Measurements from ENCODE around the gene KBTBD13.
"Not testable (repeated sequence)": the region's sequence is repeated elsewhere in the genome, so short reads cannot be mapped to it uniquely, and the experiment has no call there.

The KBTBD13 gene

DNA sequence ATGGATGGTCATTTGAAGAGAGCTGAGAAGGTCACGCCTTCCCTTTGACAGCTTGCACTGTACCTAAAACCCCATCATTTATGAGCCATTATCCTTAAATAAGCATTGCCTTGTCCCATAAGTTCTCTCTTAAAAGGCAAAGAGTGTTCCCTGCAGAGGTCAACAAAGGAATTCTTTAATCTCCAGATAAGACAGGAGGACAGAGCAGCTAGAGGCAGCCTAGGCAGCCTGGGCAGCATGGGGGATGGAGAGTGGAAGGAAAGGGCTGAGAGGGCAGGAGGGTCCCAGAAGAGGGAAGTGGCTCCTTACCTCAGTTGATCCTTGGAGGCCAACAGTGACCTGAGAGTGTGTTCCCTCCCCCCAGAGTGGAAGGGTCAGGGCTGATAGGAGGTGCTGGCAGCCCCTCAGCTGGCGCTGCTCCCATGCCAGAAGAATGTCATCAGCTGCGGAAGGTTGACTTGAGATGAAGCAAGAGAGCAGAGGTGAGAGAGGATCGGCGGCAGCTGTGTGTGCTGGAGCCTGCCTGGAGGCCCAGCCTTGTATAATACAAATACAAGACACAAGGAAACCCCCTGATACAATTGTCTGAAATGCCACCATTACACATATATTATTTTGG, 12.8 kb downstream of the KBTBD13 start:
- DNase-seq, result no peak

DNA sequence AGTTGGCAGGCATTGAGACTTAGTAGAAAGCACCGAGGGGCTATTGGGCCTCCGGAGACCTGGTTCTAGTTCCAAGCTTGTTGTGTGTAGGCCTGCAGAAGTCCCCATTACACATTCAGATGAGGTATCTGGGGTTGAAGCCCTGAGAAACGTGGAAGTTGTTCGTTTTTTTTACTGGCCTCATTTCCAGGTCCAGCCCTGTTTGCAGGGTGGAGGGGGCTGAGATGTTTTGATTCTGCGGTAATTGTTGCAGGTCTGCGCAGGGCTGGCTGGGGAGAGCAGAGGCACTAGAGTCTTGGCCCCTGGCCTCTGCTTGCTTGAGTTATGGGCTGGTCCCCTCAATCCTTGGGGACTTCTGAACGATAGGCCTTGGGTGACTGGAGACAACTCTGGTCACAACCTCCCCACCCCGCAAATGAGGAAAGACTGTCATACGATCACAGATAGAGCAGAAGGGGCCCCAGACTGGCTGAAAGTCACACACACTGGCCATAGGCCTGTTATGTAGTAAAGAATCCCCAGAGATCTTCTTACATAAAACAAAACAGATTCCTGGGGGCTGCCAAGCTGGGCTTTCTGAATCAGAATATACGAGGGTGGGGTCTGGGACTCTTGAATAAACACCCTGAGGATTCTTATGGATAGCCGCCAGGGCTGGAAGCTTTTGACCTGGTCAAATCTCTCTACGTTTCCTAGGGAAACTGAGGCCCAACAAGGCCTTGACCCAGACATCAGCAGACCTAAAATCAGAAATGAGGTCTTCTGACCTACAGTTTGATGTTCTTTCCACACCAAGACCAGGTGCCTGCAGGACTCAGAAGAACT, 15.6 kb downstream of the KBTBD13 start:
- no peak for DNase-seq

DNA sequence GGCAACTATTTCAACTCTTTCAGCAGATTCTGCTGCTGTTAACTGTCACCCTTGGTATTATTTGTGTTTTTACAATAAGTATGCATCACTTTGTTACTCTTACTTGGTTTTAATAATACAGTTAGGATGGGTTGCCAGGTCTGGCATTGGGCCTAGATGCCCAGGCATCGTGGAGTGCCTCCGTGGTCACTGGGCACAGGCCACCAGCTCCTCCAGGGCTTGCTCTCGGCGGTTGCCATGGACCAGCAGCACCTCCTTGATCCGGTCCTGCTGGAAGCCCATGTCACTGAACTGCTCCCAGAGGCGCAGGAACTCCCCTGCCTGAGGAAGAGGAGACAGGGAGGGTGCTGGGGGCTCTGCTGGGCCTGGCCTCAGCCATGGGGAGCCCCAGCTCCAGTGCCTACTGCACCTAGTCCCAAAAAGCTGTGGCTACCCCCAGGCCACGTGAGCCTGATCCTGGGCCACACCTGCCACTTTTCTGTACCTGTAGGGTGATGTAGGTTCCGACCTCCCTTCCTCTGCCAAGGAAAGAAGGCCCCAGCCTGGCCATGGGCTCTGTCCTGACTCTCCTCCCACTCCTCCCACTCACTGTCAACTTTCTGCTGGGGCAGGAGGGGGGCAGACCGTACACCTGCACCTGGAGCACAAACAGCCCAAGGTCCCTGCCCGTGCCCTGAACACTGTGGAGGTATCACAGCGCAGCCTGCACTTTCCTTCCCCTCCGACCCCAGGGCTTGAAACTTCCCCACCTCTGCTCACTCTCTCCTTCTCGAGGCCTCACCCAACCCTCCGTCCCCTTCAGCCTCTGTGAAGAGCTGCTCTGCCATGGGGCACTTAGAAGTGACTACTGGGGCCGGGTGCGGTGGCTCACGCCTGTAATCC, 16.6 kb downstream of the KBTBD13 start:
- no peak for DNase-seq

DNA sequence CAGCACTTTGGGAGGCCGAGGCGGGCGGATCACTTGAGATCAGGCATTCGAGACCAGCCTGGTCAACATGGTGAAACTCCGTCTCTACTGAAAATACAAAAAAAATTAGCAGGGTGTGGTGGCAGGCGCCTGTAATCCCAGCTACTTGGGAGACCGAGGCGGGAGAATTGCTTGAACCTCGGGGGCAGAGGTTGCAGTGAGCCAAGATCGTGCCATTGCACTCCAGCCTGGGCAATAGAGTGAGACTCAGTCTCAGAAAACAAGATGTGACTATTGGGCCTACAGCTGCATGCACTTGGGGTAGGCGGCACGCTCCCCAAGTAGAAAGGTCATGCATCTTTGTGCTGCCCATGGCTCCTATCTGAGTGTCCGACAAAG, 17.2 kb downstream of the KBTBD13 start:
- not testable (repeated sequence) for DNase-seq

DNA sequence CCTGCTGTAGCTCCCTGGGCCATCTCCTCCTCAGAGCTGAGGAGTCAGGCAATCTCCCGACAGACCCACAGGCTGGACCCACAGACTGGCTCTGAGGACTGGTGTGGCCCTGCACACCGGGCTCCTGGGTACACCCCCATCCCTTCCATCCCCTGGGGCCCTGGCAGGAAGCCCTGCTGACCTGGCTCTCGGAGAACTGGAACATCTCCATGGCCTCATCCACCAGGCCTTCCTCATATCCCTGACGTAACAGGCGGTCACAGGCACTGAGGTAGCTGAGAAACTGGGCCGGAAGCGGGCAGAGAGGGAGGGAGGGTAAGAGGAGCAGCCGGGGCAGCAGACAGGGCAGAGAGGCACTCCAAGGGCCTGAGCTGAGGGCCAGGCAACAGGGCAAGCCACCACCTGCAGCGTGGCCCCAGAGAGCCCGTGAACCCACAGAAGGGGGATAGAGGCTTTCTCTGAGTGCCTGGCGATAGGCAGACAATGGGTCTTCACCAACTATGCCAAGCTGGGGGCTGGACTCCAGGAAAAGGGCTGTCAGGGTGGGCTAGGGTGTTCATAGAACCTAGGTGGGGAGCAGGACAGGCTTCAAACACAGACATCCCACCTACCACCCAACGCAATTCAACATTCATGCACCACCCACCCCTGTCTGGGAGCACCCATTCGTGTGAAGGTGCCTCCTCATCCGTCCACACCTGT, 17.9 kb downstream of the KBTBD13 start:
- DNase-seq, result no peak

DNA sequence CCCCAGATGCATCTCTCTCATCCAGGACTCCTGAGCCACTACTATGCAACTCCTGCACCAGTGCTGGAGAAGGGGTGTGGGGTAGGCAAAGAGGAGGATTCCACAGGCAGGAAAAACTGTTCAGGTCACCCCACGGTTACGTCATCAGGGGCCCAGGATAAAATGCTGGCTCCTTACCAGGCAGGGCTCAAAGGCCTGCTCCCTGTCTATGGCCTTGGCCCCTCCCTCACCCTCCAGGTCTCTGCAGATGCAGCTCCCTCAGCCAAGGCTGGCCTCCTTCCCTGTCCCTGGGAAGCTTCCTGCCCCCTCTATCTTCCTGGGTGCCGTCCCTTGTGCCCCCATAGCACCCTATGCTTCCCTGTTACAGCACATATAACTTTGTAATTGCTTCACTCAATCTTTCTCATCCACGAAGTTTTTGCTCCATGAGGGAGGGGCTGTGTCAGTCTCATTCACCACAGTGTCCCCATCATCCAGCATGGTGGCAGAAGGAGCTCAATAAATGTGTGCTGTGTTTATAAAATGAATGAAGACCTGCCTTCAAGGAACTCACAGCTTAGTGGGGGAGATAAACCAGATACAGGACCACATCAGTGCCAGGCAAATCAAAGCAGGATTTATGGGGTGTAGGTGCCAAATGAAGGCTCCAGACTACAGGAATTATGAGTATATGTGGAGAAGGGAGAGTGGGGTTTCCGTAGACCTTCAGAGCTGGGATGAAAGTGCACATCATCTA, 18.6 kb downstream of the KBTBD13 start:
- no peak for DNase-seq

DNA sequence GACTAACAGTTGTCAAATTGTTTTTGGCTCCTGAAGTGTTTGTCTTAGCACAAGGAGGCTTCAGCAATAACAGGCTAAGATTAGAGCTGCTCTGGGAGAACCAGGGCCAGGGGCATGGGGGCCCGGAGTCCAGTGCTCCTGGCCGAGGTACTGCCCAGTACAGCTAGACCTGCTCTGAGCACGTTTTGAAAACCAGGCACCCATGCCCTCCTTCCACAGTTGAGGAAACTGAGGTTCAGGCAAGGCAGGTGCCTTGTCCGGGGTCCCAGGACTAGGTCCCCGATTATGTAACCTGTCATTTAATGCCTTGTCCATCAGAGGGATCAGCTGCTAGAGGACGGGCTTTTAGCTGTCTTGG, 19.2 kb downstream of the KBTBD13 start:
- no peak for DNase-seq

DNA sequence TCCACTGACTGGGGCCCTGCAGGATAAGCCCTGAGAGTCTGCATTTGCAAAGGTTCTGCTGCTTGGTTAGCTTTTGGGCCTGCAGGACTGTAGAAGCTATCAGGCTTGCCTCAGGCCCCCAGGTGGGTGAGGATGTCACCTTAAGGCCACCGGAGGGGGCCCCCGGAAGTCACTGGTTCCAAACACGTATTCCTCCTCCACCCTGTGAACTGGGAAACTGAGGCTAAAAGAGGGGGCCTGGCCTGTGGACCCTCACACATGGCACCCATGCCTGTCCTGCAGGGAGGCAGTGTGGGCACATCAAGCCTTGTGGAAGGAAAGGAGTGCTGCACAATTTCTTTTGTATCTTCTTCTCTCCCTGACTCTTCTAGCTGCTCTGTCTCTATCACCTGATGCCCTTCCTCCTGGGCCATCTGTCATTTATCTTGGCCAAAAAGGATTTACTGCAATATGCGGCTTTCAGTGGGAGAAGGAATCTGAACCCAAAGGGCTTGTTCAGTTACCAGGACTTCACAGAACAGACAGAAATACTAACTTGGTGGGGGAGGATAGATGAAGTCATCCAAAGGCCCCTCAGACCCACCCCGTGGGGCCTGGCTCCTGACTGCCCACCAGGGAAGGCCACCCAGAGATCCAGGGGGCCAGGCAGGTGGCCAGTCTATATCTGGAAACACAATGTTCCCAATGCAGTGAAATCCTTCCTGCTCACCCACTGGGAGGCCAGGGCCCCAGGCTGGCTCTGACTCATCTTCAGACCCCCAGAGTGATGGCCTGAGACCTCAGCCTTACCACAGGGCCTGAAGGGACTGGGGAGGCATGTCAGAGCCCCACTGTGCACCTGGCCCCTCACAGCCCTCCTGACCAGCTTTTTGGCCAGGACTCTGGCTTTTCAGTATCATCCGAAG, 20.2 kb downstream of the KBTBD13 start:
- no peak for DNase-seq

DNA sequence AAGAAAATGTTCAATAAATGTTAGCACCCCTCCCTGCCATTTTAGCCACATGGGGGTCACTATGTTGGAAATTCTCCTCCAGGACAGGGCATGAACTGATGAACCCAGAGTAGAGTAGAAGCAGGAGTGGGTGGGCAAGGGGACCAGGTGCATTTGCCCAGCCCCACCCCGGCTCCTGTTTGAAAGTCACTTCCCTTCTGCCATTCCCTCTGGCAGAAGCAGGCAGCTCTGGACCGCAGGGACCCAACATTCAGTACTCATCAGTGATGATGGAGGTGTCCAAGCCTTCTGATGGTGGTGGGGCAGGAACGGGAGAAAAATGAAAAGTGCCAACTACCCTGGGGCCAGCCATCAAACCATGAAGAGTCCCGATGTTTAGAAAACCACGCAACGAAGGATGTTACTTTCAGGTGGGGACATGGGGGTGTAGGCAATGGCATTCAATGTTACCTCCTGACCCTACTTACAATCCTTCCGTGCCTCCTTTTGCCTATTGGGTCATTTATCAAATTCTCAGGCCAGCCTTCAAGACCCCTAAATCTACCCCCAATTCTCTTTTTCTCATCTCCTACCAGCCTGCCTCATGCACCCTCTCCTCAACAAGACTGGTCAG, 21.2 kb downstream of the KBTBD13 start:
- DNase-seq, result no peak

DNA sequence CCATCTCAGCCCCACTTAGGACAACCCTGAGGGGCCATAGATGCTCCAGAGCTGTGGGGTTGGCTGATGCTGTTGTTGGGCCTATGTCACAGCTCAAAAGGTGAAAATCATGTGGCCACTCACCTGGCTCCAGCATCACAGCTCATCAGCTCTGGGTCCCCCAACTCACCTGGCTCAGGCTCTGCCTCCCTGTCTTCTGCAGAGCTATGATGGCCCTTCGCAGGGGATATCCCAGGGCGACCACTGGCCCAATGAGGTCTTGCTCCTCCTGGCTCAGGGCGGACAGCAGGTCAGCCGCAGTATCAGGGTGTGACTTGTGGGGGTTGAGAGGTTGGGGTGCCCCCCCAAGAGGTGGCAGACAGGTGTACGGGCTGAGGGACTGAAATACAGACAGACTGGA, 22.8 kb downstream of the KBTBD13 start:
- no peak for DNase-seq

DNA sequence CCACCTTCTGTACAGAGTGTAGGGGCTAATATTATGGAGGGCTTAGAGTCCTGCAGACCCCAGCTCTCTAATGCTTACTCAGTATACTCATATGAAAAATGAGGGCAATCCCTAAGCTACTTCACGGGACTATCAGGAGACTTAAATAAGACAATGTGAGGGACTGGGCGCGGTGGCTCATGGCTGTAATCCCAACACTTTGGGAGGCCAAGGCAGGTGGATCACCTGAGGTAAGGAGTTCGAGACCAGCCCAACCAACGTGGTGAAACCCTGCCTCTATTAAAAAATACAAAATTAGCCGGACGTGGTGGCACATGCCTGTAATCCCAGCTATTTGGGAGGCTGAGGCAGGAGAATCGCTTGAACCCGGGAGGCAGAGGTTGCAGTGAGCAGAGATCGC, 23.3 kb downstream of the KBTBD13 start:
- DNase-seq, result not testable (repeated sequence)

DNA sequence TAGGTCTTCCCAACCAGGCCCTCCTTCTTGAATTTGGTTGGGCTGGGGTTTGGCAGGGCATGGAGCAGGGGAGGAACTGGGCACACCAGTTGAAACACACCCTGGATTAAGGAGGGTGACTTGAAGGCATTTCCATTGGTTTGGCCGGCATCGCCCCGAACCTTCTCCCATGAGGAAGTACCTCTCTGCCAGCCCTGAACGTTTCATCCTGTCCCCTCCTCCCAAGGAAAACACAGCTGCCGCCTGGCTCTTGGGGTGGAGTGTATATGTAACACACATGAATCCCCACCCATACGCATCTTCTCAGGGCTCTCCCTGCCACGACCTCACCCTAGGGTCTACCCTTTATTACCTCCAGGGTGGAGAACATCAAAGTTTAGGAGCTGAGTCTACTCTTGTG, 23.9 kb downstream of the KBTBD13 start:
- no peak for DNase-seq

DNA sequence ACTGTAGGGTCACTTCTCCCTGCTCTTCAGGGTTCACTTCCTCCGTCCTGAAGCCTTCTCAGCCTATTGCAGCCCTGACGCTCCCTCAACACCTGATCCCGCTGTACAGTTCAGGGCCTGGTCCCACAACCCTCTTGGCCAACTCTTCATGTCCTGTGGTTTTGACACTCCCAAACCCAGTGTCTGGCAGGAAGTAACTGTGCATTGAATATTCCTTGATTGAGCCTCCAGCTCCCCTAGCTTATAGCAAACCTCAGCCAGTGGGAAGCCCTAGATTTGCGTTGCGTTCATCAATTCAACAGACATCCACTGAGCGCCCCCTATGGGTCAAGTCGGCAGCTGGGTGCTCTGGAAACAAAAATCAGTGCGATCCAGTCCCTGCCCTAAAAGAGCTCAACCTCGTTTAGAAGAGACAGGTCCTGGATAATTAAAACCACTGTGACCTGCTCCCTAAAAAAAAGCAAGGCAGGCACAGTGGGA, 24.9 kb downstream of the KBTBD13 start:
- peak; percentile 53 for DNase-seq

DNA sequence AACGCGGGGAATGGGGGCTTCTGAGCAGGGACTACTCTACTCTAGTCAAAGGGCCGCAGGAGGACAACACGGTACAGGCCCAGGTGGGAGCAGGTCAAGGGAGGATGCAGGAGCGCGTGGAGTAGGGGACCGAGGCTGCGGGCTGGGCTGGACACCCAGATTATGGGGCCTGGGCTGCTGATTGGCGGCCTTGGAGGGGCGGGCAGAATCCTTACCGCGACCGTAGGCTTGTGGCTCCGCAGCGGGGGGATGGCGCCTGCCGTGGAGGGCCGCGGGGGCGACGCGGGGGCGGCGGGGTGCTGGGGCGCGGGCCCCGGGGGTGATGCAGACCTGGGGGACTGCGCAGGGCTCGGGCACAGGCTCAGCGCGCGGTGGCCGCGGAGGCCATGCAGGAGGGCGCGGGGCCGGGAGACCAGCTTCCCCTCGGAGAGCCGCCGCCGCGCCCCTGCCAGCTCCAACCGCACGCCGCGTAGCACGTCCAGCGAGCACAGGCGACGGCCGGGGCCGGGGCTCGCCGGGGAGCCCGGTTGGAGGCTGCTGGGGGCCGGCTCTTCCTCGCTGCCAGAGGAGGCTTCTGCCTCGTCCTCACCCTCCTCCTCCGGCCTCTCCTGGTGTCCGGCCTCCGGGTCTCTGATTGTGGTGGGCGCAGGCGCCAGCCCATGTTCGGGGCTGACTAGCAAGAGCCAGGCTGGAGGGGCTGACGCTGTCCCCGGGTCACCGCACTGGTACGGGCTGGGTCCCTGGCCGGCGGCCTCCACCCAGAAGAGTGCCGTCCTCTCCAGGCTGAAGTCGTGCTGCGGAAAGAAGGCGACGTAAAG, 25.6 kb downstream of the KBTBD13 start:
- no peak for DNase-seq

DNA sequence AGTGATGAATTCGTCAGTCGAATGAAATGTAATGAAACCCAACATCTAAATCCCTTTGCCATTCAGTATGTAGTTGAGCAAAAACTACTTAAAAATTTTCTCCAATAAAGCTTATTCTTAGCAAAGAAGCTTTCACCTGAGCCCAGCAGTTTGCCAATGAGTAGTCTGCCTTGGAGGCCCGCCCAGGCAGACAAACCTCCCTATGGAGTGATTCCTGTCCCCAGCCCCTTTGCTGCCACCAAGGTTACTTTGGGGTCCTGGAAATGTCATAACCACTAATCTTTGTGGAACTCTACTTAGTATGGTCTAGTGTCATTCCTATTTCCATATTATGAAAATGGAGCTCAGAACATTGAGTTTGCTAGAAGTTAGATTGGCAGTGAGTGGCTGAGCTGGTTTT, 26.4 kb downstream of the KBTBD13 start:
- no peak for DNase-seq

DNA sequence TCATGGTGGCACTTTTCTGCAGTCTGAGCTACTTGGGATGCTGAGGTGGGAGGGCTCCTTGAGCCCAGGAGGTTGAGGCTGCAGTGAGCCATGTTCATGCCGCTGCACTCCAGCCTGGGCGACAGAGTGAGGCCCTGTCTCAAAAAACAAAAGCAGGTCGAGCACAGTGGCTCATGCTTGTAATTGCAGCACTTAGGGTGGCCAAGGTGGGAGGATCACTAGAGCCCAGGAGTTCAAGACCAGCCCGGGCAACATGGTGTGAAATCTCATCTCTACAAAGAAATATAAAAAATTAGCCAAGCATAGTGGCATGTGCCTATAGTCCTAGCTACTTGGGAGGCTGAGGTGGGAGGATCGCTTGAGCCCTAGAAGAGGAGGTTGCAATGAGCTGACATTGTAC, 28.5 kb downstream of the KBTBD13 start:
- no peak for DNase-seq

DNA sequence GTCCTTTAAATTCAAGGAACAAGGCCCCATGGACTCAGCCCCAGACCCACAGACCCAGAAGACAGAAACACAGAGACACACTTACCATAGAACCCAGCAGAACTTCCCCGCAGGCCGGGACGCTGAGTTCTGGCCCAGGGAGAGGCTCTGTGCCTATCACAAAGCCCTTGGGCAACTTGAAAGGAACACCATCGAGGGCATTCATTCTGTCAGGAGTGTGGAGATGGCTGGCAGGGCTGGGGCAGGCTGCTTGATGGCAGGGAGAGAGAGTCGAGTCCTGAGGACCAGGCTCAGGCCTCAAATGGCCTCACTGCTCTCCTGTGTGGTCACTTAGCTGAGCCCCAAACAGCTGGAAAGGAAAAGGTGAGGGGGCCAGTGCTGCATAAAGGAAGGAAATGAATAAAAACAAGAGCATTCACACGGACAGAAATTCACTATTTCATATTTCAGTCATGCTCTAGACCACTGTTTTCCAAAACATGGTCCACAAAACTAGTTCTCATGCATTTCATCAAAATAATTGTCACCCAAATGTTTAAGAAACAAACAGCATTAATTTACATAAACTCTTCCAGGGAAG, 29.6 kb downstream of the KBTBD13 start:
- no peak for DNase-seq

DNA sequence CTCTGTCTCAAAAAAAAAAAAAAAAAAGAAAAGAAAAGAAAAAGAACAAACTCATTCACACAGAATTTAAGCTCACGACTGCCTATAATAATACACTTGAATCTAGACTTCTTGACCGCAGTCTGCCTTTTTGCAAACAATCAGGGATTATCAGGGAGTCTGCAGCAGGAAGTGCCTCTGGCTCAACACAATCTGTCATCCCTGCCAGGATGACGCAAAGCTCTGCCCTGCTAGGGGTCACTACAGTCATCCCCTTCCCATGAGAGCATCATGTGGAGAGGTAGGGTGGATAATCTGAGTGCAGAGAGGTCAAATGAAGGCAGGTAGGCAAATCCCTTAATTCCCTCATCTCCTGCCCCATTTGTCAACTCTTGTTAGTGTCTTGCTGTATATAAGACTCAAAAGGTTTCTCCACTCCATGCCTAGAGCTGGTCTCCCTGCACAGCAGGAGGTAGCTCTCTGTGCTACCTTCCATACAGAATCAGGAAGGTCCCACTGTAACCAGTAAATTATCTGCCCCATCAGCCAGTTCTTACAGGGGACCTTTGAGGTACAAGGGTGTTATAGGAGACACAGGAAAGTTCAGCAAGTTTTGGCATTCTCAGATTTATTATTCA, 34.2 kb downstream of the KBTBD13 start:
- DNase-seq, result no peak

DNA sequence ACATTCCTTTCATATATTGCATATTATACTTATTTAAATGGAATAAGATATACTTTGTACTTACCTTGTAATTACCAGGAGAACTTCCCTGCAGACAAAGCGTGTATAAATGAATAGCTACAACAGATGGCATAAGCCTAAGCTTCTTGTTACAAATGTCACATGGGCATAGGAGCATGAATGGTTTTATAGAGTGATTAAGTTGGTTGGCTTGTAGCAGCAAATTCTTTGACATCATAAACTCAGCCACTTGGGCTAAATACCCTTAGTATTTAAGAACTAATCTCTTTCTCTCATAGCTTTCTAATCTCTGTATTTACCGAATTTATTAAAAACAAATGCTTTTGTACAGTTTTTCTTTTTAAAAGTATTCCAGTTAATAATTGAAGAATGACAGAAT, 38.5 kb downstream of the KBTBD13 start, which contains the start of gene UBAP1L:
TSS of gene UBAP1L (minus strand) at position 115 of the 400 bp plus-strand sequence. CDS start 8,985 bp downstream, outside the sequence.
- no peak for DNase-seq

Measured in activated CD4-positive, alpha-beta T cell treated with anti-CD3 and anti-CD28 coated beads, Interleukin-2, amount 50 U/mL, for 1 hour (primary cell).